Measurements from ENCODE around the gene TFF3. TPM values are rescaled to one million over a fixed set of nuclear protein-coding genes. Genes with fewer than 3 reads are reported as not detected.

Gene TFF3
- total and polyA plus RNA-seq, 2 of the 4 experiments (the other 2 are of a cell fraction), result not detected

GRCh38 chr21:42295845-42296244 lies 19.4 kb downstream of the TFF3 start:
- Histone ChIP-seq H4K91ac (ENCODE audit: insufficient read depth, low read depth, low read length) (no peak overlapping the region), H3K27me3 (ENCODE audit: control insufficient read depth, insufficient read depth, low read length) (peaks cover 6% of the 10 kb centered on the region), H4K5ac (ENCODE audit: low read depth, low read length) (no peak overlapping the region), H3K4me2 (ENCODE audit: low read depth, low read length) (no peak overlapping the region), H2AFZ (replicated peaks; ENCODE audit: low read length, poor library complexity) (no peak overlapping the region), H4K20me1 (ENCODE audit: insufficient read depth, low read length) (no peaks in the 10 kb centered on the region; the same call in 1 of the 2 replicates), H3K36me3 (ENCODE audit: control insufficient read depth, insufficient read depth, low read length) (peaks cover 21% of the 10 kb centered on the region; the same call in 1 of the 2 replicates), H4K8ac (ENCODE audit: low read depth in 2 of 2, low read length in 2 of 2) (no peak overlapping the region), H2BK5ac (ENCODE audit: low read depth, low read length, poor library complexity, severe bottlenecking) (no peak overlapping the region), H3K4me3 (ENCODE audit: insufficient read depth, low read depth, low read length) (no peak overlapping the region), H3K14ac (replicated peaks; ENCODE audit: low read depth, low read length) (no peak overlapping the region), H3K56ac (ENCODE audit: extremely low read depth, insufficient read depth, low read length) (no peak overlapping the region), H3K79me1 (ENCODE audit: low read depth in 1 of 2, low read length in 2 of 2) (no peaks in the 10 kb centered on the region), H3K9me1 (ENCODE audit: insufficient read depth, low read length) (peaks cover 6% of the 10 kb centered on the region), H3K4ac (ENCODE audit: low read depth, low read length) (no peak overlapping the region), H3K4me1 (ENCODE audit: control insufficient read depth, insufficient read depth, low read length) (no peaks in the 10 kb centered on the region), H2AK9ac (replicated peaks; ENCODE audit: low read depth, low read length, poor library complexity) (no peak overlapping the region), H2BK120ac (ENCODE audit: low read depth, low read length) (no peak overlapping the region), H2BK15ac (ENCODE audit: low read depth, low read length) (no peak overlapping the region), H3K23ac (ENCODE audit: low read depth, low read length) (no peak overlapping the region), H3K27ac (ENCODE audit: insufficient read depth, low read length) (no peak overlapping the region), H3K9me3 (ENCODE audit: control insufficient read depth, insufficient read depth, low read length) (no peaks in the 10 kb centered on the region), H2BK20ac (ENCODE audit: low read depth, low read length) (no peak overlapping the region), H3K9ac (ENCODE audit: low read depth, low read length) (no peak overlapping the region), H3K18ac (ENCODE audit: low read depth, low read length) (no peak overlapping the region), H2AK5ac (ENCODE audit: low read depth, low read length) (no peak overlapping the region)
- in situ Hi-C loops (cut with MboI; ENCODE audit: low sequenced_read_pairs), result no loop called here
- no TSS peak for BruUV-seq (replicated peaks)
- CTCF ChIA-PET, result interaction anchor here (1.1 to 1.8 kb wide), 2 partner anchors 14 to 29 kb away, joined by 4 read pairs; no protein-coding TSS in a partner anchor
- ATAC-seq (ENCODE audit: low read depth) (no peak), DNase-seq (no peak)
- intact Hi-C loops (cut with micrococcal nuclease), result no loop called here
- 87% methylated on average over 7 of the region's 15 CpGs; no CpG with 5 or more reads in 1 of the 2 experiments for WGBS, 2 experiments (ENCODE audit: extremely low coverage in 2 of 2, insufficient read length in 1 of 2)
- POLR2A ChIA-PET (ENCODE audit: unreplicated experiment), result no interaction called here
- dilution Hi-C loops (cut with HindIII; ENCODE audit: low sequenced_read_pairs, unreplicated experiment), result no loop called here
- no peak for TF ChIP-seq RFX5 (IDR thresholded peaks at IDR 0.05; ENCODE audit: low read depth, low read length)
- no peak for TF ChIP-seq USF2 (IDR thresholded peaks at IDR 0.05; ENCODE audit: low read depth, low read length)
